GM21423 (cell line): ENCODE measurements around the gene SCCPDH.

ENCODE experiments used
- ATAC-seq: cut with Tn5 transposase; IDR thresholded peaks from one replicate; pipeline ENCODE4 v1.9.1; 2021; ENCODE audit warnings: mild to moderate bottlenecking, moderate library complexity; ENCODE audit not compliant: unreplicated experiment

SCCPDH gene

DNA sequence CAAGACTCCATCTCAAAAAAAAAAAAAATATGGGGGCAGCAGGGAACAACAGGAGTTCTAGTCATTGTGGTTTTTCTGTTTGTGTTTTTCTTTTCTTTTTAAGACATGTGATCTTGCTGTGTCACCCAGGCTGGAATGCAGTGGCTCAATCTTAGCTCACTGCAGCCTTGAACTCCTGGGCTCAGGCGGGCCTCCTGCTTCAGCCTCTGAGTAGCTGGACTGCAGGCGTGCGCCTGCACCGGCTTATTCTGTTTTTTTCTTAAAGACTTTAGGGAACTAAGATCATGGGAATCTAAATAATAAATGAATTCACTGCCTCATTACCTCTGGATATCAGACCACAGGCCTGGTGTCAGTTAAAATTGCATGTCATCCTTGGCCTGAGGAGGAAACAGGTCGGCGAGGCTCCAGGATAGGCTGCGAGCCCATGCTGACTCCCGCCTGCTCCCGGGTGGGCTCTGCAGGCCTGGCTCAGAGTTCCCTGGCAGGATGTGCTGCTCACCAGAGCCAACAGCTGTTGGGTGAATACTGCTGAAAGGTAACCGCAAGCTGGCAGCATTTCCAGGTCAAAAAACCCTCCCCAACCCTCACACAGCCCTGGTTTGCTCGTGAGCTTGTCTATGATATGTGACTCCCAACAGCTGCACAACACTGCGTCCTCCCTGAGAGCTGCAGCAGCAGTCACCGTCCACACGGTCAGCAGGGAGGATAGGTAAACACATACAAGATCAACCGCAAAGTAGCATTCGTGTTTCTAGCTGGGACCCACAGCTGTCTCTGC is 58.1 kb downstream of the SCCPDH start:
- ATAC-seq: peak; percentile 81

DNA sequence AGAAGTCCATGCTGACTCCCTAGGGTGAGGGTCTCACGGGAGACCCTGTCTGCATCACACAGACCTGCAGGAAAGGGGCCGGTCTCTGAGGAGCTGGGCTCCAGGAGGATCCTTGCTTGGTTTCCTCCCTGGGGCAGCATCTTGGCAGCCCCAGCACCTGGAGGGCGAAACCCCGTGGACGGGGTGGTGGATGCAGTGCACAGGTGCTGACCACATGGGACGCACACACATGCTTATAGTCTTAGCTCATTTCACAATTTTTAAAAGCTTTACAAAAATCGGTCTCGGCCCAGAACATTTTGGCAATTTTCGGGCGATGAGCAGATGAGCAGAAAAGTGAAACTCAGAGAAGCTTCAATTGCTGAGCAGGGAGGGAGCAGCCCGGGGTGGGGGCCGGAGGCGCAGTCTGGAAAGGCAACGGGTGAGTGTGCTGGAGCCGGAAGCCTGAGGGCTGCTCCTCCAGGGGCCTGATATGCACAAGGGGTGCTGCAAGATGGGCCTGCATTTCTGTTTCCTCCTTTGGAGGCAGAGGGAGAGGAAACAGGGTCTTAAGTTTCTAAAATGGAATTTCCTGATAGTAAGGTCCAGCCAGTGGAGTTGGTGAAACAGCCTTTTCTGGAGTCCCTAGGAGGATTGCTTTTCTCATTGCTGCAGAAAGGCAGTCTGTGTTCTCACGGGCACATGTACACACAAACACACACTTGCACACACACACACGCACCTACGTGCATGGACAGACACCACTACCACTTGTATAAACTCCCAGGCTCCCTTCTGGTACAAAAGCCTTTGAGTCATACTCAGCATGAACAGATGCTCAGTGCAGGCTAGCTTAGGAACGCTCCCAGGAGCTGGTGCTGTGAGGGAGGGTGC is 60.6 kb downstream of the SCCPDH start:
- peak; percentile 51 for ATAC-seq

DNA sequence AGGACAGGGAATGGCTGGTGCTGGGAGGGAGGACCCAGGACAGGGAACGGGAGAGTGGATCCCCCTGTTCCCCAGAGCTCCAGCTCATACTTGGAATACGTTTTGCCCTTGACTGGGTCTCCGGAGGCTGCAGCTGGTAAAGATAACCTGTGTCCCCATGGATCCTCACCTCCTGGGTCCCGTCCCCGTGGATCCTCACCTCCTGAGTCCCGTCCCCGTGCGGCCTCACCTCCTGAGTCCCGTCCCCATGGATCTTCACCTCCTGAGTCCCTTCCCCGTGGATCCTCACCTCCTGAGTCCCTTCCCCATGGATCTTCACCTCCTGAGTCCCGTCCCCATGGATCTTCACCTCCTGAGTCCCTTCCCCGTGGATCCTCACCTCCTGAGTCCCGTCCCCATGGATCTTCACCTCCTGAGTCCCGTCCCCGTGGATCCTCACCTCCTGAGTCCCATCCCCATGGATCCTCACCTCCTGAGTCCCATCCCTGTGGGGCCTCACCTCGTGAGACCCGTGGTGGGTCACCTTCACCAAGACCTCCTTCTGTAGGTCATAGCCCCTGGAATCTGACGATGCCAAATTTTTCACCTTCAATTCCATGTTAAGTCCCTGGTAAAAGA is 61.4 kb downstream of the SCCPDH start:
- ATAC-seq: no peak

DNA sequence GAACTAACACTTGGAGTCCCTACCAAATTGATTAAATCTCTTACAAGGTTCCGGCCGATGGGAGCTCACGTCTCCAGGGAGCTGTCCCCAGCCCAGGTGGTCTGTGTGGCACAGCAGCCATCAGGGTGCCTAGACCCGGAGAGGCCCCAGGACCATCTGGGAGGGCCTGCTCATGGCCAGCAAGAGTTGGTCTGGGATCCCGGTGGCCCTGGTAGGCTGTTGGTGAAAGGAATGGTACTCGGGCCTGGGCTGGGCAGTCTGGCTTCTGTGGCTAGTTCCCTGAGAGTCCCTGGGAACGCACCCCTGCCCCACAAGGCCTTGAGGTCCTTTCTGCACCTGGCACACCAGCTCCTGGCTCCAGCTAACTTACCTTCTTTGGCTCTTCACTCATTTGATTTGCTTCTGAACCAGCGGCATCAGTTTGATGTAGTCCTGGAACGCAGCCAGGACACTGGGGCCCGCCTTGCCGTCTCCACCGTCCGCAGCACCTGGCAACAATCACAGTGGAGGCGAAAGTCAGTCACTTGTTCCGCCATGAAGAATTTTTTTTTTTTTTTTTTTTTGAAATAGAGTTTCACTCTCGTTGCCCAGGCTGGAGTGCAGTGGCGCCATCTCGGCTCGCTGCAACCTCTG is 62.5 kb downstream of the SCCPDH start:
- ATAC-seq: no peak

DNA sequence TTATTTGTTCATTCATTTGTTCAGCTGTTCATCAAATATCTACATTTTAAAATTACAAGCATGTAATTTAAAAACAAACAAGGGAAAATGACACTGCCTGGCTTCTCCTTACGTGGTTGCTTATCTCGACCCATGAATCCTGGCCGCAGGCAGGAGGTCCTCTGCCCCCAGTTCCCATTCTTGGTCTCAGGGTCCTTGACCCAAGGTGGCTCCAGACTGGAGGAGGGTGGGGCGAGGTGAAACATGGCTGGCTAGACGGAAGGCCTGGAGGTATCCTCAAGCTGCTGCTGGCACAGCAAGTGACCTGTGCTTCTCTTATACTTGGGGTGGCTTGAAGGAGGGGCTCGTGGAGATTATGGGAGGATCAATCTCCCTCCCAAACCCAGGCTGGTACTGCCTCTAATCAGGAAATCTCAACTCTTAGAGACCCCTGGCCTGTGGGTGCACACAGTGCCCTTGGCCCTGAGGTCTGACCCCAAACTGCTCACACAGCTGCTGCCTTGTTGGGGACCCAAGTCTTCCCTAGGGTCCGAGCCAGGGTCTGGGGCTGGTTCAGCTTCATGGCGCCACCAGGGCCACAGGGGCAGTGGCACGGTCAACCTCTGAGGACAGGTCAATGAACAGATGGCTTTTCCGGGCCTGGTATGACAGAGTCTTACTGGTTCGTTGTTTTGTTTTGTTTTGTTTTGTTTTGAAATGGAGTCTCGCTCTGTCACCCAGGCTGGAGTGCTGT is 63.7 kb downstream of the SCCPDH start:
- ATAC-seq: no peak

DNA sequence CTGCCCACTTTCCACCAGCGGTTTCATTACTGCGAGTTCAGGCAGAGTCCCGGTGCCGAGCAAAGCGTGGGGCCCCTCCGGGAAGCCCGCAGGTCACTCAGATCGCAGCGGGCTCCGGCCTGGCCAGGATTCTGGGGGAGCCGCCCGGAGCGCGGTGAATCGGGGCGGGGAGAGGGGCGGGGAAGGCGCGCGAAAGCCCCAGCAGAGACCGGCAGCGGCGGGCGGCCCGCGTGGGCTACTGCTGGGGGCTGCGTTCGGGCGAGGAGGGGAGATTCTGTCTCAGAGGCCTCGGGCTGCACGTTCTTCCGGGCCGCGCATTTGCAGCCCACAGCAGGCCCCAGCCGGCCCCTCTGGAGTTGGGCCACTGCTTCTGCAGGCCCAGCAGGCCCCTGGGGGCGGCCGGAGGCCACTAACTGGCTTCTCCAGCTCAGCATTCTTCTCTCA is 64.7 kb downstream of the SCCPDH start:
- no peak for ATAC-seq

DNA sequence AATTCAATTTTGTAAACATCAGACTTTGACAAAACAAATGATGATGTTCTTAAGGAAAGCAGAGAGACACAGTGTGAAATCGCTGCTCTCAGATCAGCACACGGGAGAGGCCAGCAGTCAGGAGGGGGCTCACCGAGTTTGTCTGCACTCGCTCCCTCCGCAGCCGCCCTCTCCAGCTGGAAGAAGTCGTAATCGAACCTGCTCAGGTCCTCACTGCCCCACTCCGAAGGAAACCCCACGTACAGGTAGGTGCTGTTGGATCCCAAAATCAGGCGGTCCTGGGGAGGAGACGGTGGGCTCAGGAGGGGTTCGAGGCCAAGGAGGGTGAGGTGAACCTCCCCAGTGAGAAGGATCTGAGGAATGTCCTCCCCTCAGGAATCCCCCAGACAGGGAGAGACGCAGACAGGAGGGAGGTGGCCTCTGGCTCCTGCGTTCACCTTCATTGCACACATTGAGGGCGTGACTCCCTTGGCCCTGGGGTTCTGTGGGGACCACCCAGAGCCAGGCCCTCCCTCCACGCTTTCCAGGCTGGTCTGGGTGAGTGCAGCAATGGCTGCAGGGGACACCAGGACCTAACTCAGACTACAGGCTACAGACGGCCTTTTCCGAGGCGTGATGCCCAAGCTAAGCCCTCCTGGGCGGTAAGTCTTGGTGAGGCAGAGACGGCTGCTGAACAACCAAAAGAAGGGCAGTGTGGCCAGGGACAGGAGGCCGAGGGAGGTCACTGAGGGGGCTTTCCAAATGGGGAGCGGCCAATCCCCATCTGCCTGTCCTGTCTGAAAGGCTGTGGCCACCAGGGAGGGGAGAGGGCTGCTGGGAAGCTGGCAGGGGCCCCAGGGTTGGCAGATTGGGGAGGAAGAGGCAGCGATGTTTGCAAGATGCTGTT is 65.5 kb downstream of the SCCPDH start:
- ATAC-seq: no peak

DNA sequence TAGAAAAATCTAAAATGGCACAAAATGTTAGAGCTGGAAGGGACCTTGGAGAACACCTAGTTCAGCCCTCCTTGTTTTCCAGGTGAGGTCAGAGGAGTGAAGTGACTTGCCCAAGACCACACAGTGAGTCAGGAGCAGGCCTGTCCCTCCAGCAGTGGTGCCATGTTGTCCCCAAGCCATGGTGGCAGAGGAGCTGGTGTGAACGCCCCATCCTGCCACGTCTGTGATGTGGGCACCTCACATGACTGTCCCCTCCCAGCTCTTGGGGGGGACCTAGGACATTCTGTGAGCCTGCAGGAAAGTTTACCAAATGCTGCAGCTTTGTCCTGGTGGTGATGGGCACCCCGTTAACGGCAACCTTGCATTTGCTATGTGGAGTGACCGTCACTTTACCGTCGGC is 66.2 kb downstream of the SCCPDH start:
- no peak for ATAC-seq

DNA sequence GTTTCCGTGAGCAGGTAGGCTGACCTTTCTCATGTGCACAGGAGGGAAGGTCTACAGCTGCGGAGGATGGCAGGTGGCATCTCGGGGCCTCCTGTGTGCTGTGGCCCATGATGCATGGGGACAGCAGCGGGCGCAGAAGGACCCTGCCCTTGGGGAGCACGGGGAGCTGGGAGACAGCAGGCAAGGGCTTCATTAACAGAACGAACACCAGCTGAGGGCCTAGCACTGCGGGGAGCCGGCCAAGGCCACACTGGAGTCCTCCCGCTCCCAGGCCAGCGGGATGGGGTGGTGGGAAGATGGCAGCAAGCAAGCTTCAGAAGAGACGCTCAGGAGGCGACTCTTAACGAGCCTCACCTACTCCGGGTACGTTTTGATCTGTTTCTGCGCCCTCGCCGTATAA is 66.6 kb downstream of the SCCPDH start:
- no peak for ATAC-seq

DNA sequence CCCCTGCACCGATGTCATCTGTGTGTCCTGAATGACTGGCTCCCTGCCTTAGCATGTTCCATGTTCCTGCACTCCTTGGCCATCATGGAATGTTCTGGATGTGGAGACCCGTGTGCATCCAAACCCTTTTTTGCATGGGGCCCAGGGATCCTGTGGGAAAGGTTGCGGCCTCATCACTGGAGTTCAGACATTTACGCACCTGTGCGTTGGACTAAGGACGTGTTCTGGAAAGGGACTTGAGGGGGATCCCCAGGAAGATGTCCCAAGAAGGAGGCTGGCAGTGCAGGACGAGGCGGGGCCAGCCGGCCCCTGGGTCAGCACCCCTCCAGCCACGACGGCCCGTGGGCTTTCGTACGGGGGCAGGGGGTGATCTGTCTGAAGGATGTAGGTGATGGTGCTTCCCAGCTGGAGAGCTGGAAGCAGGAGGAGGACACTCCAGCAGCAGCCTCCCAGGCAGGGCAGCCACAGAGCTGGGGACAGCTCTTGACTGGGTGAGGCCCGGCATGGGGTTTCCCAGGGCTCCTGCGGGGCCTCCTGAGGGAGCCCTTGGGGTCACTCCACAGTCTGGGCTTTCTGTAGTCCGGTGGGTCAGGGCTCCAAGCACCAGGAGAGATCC is 67.2 kb downstream of the SCCPDH start:
- ATAC-seq: no peak

DNA sequence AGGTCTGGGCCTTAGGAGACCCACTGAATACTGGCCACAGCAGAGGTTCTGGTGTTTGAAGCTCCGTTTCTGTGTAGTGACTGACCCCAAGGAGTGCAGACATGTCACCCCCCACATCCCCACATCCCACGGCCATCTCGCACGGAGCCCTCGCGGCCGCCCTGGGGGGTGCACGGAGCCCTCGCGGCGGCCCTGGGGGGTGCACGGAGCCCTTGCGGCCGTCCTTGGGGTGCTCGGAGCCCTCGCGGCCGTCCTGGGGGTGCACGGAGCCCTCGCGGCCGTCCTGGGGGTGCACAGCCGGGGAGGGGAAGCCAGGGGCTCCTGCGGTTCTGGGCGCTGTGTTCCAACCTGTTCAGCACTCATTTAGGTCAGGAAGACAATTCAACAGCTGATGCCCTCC is 68.4 kb downstream of the SCCPDH start:
- no peak for ATAC-seq

DNA sequence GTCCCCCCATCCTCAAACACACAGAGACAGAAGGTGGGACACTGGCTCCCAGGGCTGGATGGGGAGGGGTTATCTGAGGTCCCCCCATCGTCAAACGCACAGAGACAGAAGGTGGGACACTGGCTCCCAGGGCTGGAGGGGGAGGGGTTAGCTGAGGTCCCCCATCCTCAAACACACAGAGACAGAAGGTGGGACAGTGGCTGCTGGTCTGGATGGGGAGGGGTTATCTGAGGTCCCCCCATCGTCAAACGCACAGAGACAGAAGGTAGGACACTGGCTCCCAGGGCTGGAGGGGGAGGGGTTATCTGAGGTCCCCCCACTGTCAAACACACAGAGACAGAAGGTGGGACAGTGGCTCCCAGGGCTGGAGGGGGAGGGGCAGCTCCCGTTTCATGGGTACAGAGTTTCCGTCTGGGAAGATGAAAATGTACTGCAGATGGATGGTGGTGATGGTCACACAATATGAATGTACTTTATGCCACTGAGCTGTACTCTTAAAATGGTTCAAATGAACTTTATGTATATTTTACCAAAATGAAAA is 69.2 kb downstream of the SCCPDH start:
- ATAC-seq: no peak

DNA sequence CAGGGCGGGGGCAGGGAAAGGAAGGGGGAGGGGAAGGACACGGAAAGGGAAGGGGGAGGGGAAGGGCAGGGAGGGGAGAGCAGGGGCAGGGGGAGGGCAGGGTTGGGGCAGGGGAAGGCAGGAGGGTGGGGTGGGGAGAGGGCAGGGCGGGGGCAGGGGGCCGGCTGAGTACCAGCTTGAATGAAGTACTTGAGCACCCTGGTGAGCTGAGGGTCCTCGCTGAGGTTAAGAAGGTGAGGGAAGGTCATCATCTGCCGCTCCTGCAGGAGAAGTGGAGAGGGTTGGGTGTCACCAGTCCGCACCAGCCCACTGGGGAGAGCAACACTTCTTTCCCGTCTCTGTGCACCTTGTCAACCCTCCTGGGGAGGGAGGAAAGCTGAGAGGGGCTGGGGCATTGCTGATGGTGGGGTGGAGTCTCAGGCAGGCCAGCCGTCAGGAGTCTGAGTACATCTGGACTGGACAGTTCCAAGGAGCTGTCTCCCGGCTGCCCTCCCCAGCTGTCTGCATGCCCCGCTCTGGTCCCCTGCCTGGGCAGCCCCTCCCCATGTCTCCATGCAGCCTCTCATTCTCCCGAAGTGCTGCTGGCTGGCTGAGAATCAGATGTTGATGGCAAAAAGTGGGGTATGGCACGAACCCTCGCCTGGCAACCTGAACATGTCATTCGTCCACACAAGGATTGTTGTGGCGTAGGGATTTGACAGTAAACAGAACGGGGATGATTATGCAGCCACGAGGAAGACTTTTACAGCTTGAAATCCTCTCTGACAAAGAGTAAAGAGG is 70.0 kb downstream of the SCCPDH start:
- ATAC-seq: no peak

DNA sequence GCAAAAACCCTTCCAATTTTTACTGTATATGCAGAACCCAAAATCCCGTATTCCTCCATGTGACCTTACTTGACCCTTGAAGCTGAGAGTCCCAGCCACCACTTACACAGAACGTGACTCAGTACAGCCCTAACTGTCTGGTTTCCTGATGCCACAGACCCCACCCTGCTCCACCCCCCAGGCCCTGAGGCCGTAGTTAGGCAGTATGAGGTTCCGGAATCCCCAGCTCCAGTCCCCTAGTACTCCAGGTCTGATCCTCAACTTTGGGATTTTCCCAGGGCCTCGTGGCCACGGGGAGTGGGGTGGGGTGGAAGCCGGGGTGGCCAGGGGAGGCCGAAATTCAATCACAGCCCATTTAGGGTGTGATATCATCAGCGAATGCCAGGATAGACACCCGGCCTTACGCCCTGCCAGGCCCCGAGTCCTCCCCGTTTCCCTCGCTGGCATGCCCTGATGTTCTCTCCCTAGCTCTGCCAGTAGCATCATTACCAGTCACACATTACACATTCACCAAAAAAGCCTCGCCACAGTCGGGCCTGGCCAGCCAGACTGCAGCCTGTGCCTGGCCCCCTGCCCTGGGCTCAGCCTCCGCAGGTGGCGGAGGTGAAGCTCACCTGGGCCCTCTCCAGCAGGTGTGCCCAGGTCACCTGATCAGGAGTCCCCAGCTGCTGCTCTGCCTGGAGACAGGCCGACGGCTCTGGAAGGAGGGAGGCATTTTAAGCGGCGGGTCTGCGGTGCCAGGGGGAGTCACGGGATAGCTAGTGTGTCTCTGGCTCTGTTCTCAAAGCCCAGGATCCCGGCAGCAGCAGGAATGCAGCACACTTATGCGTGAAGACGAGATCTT is 70.8 kb downstream of the SCCPDH start:
- ATAC-seq: no peak

DNA sequence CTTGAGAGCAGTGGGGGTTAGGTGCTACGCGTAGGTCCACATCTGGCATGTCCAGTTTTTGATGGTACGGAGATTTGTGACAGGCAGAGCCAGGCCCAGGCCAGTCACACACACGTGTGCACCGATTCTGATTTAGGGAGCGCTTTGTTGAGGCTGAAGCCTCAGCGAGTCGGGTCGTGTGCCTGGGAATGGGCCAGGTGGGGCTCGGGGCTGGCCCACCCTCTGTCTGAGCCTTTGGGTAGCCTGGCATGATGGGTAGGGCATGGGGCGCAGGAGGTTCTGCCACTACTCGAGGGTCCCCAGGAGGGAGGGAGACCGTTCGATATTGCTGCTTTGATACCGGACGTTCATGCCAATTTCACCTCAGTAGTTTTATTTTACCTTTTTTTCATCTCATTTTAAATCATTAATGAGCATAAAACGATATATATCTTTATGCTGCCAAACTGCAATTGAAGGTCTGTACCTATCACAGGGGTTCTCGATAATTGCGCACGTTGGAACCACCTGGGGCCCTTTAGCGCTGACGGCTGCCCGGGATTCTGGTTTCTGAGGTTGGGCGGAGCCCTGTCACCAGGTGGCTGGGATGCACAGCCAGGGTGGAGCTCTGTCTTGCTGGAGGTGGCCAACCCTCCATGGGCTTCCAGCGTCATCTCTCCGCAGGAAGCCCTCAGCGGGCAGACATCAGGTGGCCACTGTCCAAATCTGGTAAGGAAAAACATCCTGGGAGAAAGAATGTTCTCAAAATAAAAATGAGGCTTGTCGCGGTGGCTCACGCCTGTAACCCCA is 71.9 kb downstream of the SCCPDH start:
- no peak for ATAC-seq

DNA sequence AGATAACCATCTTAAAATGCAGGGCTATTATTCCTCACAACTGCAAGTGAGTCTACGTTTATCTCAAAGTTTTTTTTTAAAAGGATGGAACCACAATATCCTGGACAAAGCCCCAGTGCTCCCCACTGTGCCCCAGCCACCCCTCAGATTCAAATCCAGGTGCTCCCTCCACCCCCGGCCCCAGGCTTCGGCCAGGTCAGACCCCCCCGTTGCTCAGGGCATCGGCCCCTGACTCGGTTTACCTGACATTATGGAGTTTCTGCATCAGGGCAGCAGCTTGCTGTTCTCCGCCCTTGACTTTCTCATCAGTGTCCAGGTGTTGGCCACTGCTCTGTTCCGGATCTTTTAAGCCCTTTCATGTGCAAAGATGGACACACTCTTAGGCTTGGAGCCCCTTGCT is 72.9 kb downstream of the SCCPDH start:
- no peak for ATAC-seq
